ENCODE data around the gene PACS2. TPM values are rescaled to one million over a fixed set of nuclear protein-coding genes. Genes with fewer than 3 reads are reported as not detected.

Gene PACS2
- total RNA-seq, 2 experiments from 2014 or later = 26.7 to 30.4 TPM

- Mint-ChIP-seq H3K9me3 (no peaks in the 10 kb centered on the region), H3K27me3 (no peaks in the 10 kb centered on the region), H3K36me3 (ENCODE audit: low read depth) (peaks cover 40% of the 10 kb centered on the region), H3K4me3 (peak overlapping the region; percentile 87), H3K27ac (peak overlapping the region; percentile 92), H3K4me1 (ENCODE audit: low read depth) (peaks cover 21% of the 10 kb centered on the region)
- ChIA-PET CTCF (interaction anchor here (0.9 to 1.6 kb wide), 2 partner anchors 11 to 51 kb away, joined by 3 to 5 read pairs; no protein-coding TSS in a partner anchor), POLR2A (interaction anchor here (1.3 to 1.6 kb wide), 5 partner anchors 14 to 59 kb away, joined by 4 to 7 read pairs (median 4); partner anchors contain the start of gene TEX22)
- ATAC-seq = no peak
- peak; percentile 33 for DNase-seq
- intact Hi-C loops (cut with micrococcal nuclease) = no loop called here
- no peak for TF ChIP-seq CTCF (IDR thresholded peaks at IDR 0.05)
Measured at GRCh38 chr14:105421723-105422615, 107.4 kb downstream of the PACS2 start.

GRCh38 chr14:105422695-105423487, 108.3 kb downstream of the PACS2 start:
- Mint-ChIP-seq H3K27ac (peak overlapping the region; percentile 92), H3K27me3 (no peaks in the 10 kb centered on the region), H3K4me3 (no peak overlapping the region), H3K36me3 (ENCODE audit: low read depth) (peaks cover 47% of the 10 kb centered on the region), H3K4me1 (ENCODE audit: low read depth) (peaks cover 23% of the 10 kb centered on the region), H3K9me3 (no peaks in the 10 kb centered on the region)
- ATAC-seq (no peak), DNase-seq (no peak)
- POLR2A ChIA-PET = no interaction called here
- no peak for TF ChIP-seq CTCF (IDR thresholded peaks at IDR 0.05)
- CTCF ChIA-PET = no interaction called here
- intact Hi-C loops (cut with micrococcal nuclease) = no loop called here

- ChIA-PET CTCF (no interaction called here), POLR2A (interaction anchor here (1.2 kb wide), 1 partner anchor 123 kb away, joined by 3 read pairs; the partner anchor contains the start of gene BRF1)
- intact Hi-C loops (cut with micrococcal nuclease) = no loop called here
- H3K27me3 Mint-ChIP-seq = no peaks in the 10 kb centered on the region
- DNase-seq (no peak), ATAC-seq (no peak)
- no peaks in the 10 kb centered on the region for H3K9me3 Mint-ChIP-seq
- H3K4me3 Mint-ChIP-seq = no peak overlapping the region
- no peak overlapping the region for H3K27ac Mint-ChIP-seq
- H3K4me1 Mint-ChIP-seq (ENCODE audit: low read depth) = peaks cover 26% of the 10 kb centered on the region
- no peak for TF ChIP-seq CTCF (IDR thresholded peaks at IDR 0.05)
- H3K36me3 Mint-ChIP-seq (ENCODE audit: low read depth) = peaks cover 54% of the 10 kb centered on the region
Measured at GRCh38 chr14:105423488-105424195, 109.1 kb downstream of the PACS2 start.

GRCh38 chr14:105424861-105425260, 110.3 kb downstream of the PACS2 start:
- DNase-seq (no peak), ATAC-seq (no peak)
- Mint-ChIP-seq H3K27ac (no peak overlapping the region), H3K4me1 (ENCODE audit: low read depth) (peaks cover 26% of the 10 kb centered on the region), H3K27me3 (no peaks in the 10 kb centered on the region), H3K9me3 (no peaks in the 10 kb centered on the region), H3K36me3 (ENCODE audit: low read depth) (peaks cover 60% of the 10 kb centered on the region), H3K4me3 (no peak overlapping the region)
- ChIA-PET CTCF (no interaction called here), POLR2A (interaction anchor here (0.6 to 1.2 kb wide), 2 partner anchors 28 to 124 kb away, joined by 3 read pairs; partner anchors contain the start of gene BRF1)
- intact Hi-C loops (cut with micrococcal nuclease) = no loop called here
- TF ChIP-seq CTCF (IDR thresholded peaks at IDR 0.05) = no peak

Measured in activated CD8-positive, alpha-beta T cell treated with anti-CD3 and anti-CD28 coated beads for 36 hours (primary cell).